Measurements from ENCODE around the gene SLC29A1. TPM values are rescaled to one million over a fixed set of nuclear protein-coding genes. Genes with fewer than 3 reads are reported as not detected.

The SLC29A1 gene
- total RNA-seq, 1 experiment from 2014 or later, result 7.0 TPM

- DNase-seq (ENCODE audit: unreplicated experiment), result peak; percentile 66
- H3K27ac Mint-ChIP-seq (ENCODE audit: low read depth, unreplicated experiment), result no peak overlapping the region
These were observed 30.1 kb downstream of the SLC29A1 start for GRCh38 chr6:44253307-44254101.

GRCh38 chr6:44254191-44255104 lies 31.1 kb downstream of the SLC29A1 start:
- no peak for DNase-seq (ENCODE audit: unreplicated experiment)
- Mint-ChIP-seq H3K36me3 (ENCODE audit: insufficient read depth, unreplicated experiment) (peaks cover 81% of the 10 kb centered on the region), H3K9me3 (ENCODE audit: unreplicated experiment) (no peaks in the 10 kb centered on the region), H3K27ac (ENCODE audit: low read depth, unreplicated experiment) (peak overlapping the region; percentile 44), H3K4me3 (ENCODE audit: unreplicated experiment) (peak overlapping the region; percentile 22), H3K27me3 (ENCODE audit: insufficient read depth, unreplicated experiment) (no peaks in the 10 kb centered on the region), H3K4me1 (ENCODE audit: insufficient read depth, unreplicated experiment) (peaks cover 69% of the 10 kb centered on the region)
- CTCF ChIA-PET, result interaction anchor here (0.5 to 4.5 kb wide), 14 partner anchors 8 to 587 kb away, joined by 3 to 33 read pairs (median 5); partner anchors contain the start of gene SLC29A1
- POLR2A ChIA-PET, result interaction anchor here (0.6 to 3.0 kb wide), 6 partner anchors 8 to 82 kb away, joined by 3 to 121 read pairs (median 4); partner anchors contain the start of gene HSP90AB1
- TF ChIP-seq CTCF (IDR thresholded peaks at IDR 0.05; ENCODE audit: unreplicated experiment), result no peak
- intact Hi-C loops (cut with micrococcal nuclease), result no loop called here
- BruUV-seq (replicated peaks), result TSS peak; percentile 27

More at GRCh38 chr6:44253307-44254101, 30.1 kb downstream of the SLC29A1 start:
- intact Hi-C loops (cut with micrococcal nuclease), result loop anchor here (1.0 kb wide), 1 partner anchor 157 kb away; no protein-coding TSS in a partner anchor
- no peaks in the 10 kb centered on the region for H3K27me3 Mint-ChIP-seq (ENCODE audit: insufficient read depth, unreplicated experiment)
- TF ChIP-seq CTCF (IDR thresholded peaks at IDR 0.05; ENCODE audit: unreplicated experiment), result peak; percentile 55
- ChIA-PET CTCF (interaction anchor here (0.7 to 4.5 kb wide), 12 partner anchors 9 to 158 kb away, joined by 3 to 31 read pairs (median 5); partner anchors contain the start of gene SLC29A1), POLR2A (interaction anchor here (0.6 to 1.4 kb wide), 3 partner anchors 9 to 81 kb away, joined by 3 to 4 read pairs (median 4); no protein-coding TSS in a partner anchor)
- no peaks in the 10 kb centered on the region for H3K9me3 Mint-ChIP-seq (ENCODE audit: unreplicated experiment)
- BruUV-seq (replicated peaks), result TSS peak; percentile 5
- H3K36me3 Mint-ChIP-seq (ENCODE audit: insufficient read depth, unreplicated experiment), result peaks cover 90% of the 10 kb centered on the region
- H3K4me1 Mint-ChIP-seq (ENCODE audit: insufficient read depth, unreplicated experiment), result peaks cover 77% of the 10 kb centered on the region
- no peak overlapping the region for H3K4me3 Mint-ChIP-seq (ENCODE audit: unreplicated experiment)

- Mint-ChIP-seq H3K4me1 (ENCODE audit: insufficient read depth, unreplicated experiment) (peaks cover 61% of the 10 kb centered on the region), H3K27me3 (ENCODE audit: insufficient read depth, unreplicated experiment) (no peaks in the 10 kb centered on the region), H3K27ac (ENCODE audit: low read depth, unreplicated experiment) (peak overlapping the region; percentile 59), H3K9me3 (ENCODE audit: unreplicated experiment) (no peaks in the 10 kb centered on the region), H3K4me3 (ENCODE audit: unreplicated experiment) (peak overlapping the region; percentile 84), H3K36me3 (ENCODE audit: insufficient read depth, unreplicated experiment) (peaks cover 73% of the 10 kb centered on the region)
- intact Hi-C loops (cut with micrococcal nuclease), result no loop called here
- CTCF ChIA-PET, result interaction anchor here (0.5 to 4.5 kb wide), 9 partner anchors 9 to 587 kb away, joined by 3 to 33 read pairs (median 4); partner anchors contain the start of gene SLC29A1
- no TSS peak for BruUV-seq (replicated peaks)
- peak; percentile 51 for DNase-seq (ENCODE audit: unreplicated experiment)
- POLR2A ChIA-PET, result interaction anchor here (0.8 to 3.0 kb wide), 5 partner anchors 9 to 26 kb away, joined by 3 to 121 read pairs (median 5); partner anchors contain the start of gene HSP90AB1
- TF ChIP-seq CTCF (IDR thresholded peaks at IDR 0.05; ENCODE audit: unreplicated experiment), result no peak
These were observed 31.9 kb downstream of the SLC29A1 start for GRCh38 chr6:44255105-44255808.
